Caco-2 (cell line): Measurements from ENCODE around the gene PLPP7. TPM values are rescaled to one million over a fixed set of nuclear protein-coding genes. Genes with fewer than 3 reads are reported as not detected.
"Not testable (repeated sequence)": the region's sequence is repeated elsewhere in the genome, so short reads cannot be mapped to it uniquely, and the experiment has no call there.

Experiments
- BruUV-seq: library from RNA; stranded (reverse); fragments of 400-500 nt; replicated peaks from 2 replicates; lab custom pipeline; 2021; lab: Mats Ljungman, UMichigan
- CTCF ChIA-PET: fragments of 300-600 bp; sonication (Branson Sonifier 250); formaldehyde crosslinking; loops from one replicate; lab custom pipeline; 2022; ENCODE audit warnings: antibody characterized with exemption; lab: Charles Lee
- POLR2A ChIA-PET: fragments of 300-600 bp; sonication (Branson Sonifier 250); formaldehyde crosslinking; loops from one replicate; lab custom pipeline; 2022; ENCODE audit warnings: antibody characterized with exemption; lab: Charles Lee
- DNase-seq, 2 experiments: peaks; one replicate each; pipeline versions ENCODE4 v3.0.0 to v3.0.0-alpha.2; 2020 to 2022
- H3K27me3 ChIP-seq: replicated peaks from 2 replicates; pipeline ENCODE4 v1.6.0; 2011; ENCODE audit warnings: low read length; ENCODE audit not compliant: control insufficient read depth, insufficient read depth
- H3K36me3 ChIP-seq: 2 replicates; pipeline ENCODE4 v1.5.1; 2011; ENCODE audit warnings: low read length; ENCODE audit not compliant: control insufficient read depth, insufficient read depth
- H3K4me1 ChIP-seq: fragments of 250-450 bp; sonication (Bioruptor Pico); 2 replicates; pipeline ENCODE4 v1.5.1; 2020; ENCODE audit warnings: mild to moderate bottlenecking
- H3K4me3 ChIP-seq: 2 replicates; pipeline ENCODE4 v1.5.1; 2011; ENCODE audit warnings: low read depth, mild to moderate bottlenecking, control low read depth, low read length
- H3K9me3 ChIP-seq: fragments of 250-450 bp; sonication (Bioruptor Pico); 2 replicates; pipeline ENCODE4 v1.5.1; 2020; ENCODE audit warnings: mild to moderate bottlenecking, moderate library complexity
- H3K27ac Mint-ChIP-seq: one replicate; pipeline ENCODE4 v1.8.0; 2022; ENCODE audit warnings: mixed read lengths; ENCODE audit not compliant: unreplicated experiment
- H3K27me3 Mint-ChIP-seq: one replicate; pipeline ENCODE4 v1.8.0; 2022; ENCODE audit warnings: mixed read lengths; ENCODE audit not compliant: insufficient read depth, unreplicated experiment
- H3K36me3 Mint-ChIP-seq: one replicate; pipeline ENCODE4 v1.8.0; 2022; ENCODE audit warnings: mild to moderate bottlenecking, mixed read lengths; ENCODE audit not compliant: insufficient read depth, unreplicated experiment
- H3K4me1 Mint-ChIP-seq: one replicate; pipeline ENCODE4 v1.8.0; 2022; ENCODE audit warnings: low read depth, mixed read lengths; ENCODE audit not compliant: unreplicated experiment
- H3K4me3 Mint-ChIP-seq: one replicate; pipeline ENCODE4 v1.8.0; 2022; ENCODE audit warnings: mild to moderate bottlenecking, moderate library complexity, mixed read lengths; ENCODE audit not compliant: unreplicated experiment
- H3K9me3 Mint-ChIP-seq: one replicate; pipeline ENCODE4 v1.8.0; 2022; ENCODE audit warnings: mixed read lengths; ENCODE audit not compliant: unreplicated experiment
- intact Hi-C: fragments of 100-400 bp; cut with micrococcal nuclease; formaldehyde crosslinking; loops from one replicate; pipeline ENCODE4 v1.10.0; 2022; ENCODE audit not compliant: unreplicated experiment
- total RNA-seq: library from RNA; stranded (reverse); gene quantifications from 2 replicates; pipeline ENCODE4 v1.2.3, GENCODE V29; 2022
- TF ChIP-seq, protein P1 (sequence below), 2 experiments: fragments of 200-600 bp in 1 of 2; IDR thresholded peaks; 1 replicate in 1 of 2; 2 replicates in 1 of 2; pipeline versions ENCODE4 v1.5.1 to v1.8.0; 2011 to 2022; ENCODE audit warnings: antibody characterized with exemption in 1 of 2, control low read depth in 1 of 2, inconsistent platforms in 1 of 2, low read depth in 1 of 2, low read length in 1 of 2, mild to moderate bottlenecking in 1 of 2, moderate library complexity in 1 of 2; ENCODE audit not compliant: insufficient read depth in 1 of 2, severe bottlenecking in 1 of 2, unreplicated experiment in 1 of 2

The PLPP7 gene
- total RNA-seq, 1 experiment from 2014 or later = 0.11 TPM

DNA sequence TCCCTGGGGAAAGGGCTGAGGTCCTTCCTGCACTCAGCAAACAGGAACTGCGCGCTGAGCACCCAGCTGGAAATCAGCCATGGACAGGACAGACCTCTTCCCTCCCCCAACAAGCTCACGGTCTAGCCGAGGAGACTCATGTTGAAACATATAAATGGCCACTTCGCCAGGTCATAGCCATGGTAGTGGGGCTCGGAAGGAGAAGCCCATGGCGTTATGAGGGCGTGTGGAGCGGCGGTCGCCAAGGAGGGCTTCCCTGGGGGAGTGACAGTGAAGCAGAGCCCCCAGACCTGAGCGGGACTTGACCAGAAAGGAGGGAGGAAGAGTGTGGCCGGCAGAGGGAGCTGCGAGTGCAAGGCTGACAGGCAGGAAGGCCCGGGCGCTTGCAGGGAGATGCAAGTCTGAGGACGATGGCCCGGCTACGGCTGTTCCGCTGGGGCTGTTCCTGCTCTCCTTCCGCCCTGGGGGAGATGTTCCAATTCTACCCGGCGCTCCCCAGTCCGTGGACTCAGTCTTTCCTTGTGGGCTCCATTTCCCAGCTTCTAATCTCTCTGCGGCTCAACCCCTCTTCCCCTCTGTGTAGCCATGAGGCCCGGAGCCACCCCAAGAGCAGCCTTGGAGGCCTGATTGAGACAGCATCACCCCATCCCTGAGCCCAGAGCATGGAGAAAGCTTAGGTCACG lies 60.5 kb downstream of the PLPP7 start:
- Histone ChIP-seq H3K4me1 (peaks cover 9% of the 10 kb centered on the region), H3K4me3 (no peak overlapping the region), H3K9me3 (no peaks in the 10 kb centered on the region), H3K36me3 (no peaks in the 10 kb centered on the region), H3K27me3 (no peaks in the 10 kb centered on the region)
- H3K27me3 Mint-ChIP-seq = no peaks in the 10 kb centered on the region
- CTCF ChIA-PET = interaction anchor here (0.5 to 1.7 kb wide), 14 partner anchors 10 to 220 kb away, joined by 3 to 9 read pairs (median 4); partner anchors contain the start of gene PRRT1B
- DNase-seq = peak; percentile 86 to 88
- H3K27ac Mint-ChIP-seq = no peak overlapping the region
- POLR2A ChIA-PET = no interaction called here
- no peaks in the 10 kb centered on the region for H3K9me3 Mint-ChIP-seq
- intact Hi-C loops = loop anchor here (10.0 kb wide), 2 partner anchors 55 to 395 kb away; partner anchors contain the start of gene RAPGEF1
- H3K36me3 Mint-ChIP-seq = peaks cover 6% of the 10 kb centered on the region
- H3K4me1 Mint-ChIP-seq = no peaks in the 10 kb centered on the region
- BruUV-seq = no TSS peak
- peak overlapping the region; percentile 60 for H3K4me3 Mint-ChIP-seq
- TF ChIP-seq, protein P1, sequence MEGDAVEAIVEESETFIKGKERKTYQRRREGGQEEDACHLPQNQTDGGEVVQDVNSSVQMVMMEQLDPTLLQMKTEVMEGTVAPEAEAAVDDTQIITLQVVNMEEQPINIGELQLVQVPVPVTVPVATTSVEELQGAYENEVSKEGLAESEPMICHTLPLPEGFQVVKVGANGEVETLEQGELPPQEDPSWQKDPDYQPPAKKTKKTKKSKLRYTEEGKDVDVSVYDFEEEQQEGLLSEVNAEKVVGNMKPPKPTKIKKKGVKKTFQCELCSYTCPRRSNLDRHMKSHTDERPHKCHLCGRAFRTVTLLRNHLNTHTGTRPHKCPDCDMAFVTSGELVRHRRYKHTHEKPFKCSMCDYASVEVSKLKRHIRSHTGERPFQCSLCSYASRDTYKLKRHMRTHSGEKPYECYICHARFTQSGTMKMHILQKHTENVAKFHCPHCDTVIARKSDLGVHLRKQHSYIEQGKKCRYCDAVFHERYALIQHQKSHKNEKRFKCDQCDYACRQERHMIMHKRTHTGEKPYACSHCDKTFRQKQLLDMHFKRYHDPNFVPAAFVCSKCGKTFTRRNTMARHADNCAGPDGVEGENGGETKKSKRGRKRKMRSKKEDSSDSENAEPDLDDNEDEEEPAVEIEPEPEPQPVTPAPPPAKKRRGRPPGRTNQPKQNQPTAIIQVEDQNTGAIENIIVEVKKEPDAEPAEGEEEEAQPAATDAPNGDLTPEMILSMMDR (IDR thresholded peaks at IDR 0.05; ENCODE audit: insufficient read depth in 1 of 2, low read depth in 1 of 2, low read length in 1 of 2, severe bottlenecking in 1 of 2, unreplicated experiment in 1 of 2) = peak; percentile 68 to 86

GRCh38 chr9:131356479-131356878 lies 67.0 kb downstream of the PLPP7 start:
- peak in 1 of 2 experiments; percentile 3 for DNase-seq
- H3K4me3 ChIP-seq, H3K36me3 ChIP-seq, H3K27me3 ChIP-seq, H3K36me3 Mint-ChIP-seq, H3K4me3 Mint-ChIP-seq, H3K9me3 Mint-ChIP-seq, H3K4me1 ChIP-seq, BruUV-seq, H3K4me1 Mint-ChIP-seq, H3K27ac Mint-ChIP-seq, H3K9me3 ChIP-seq, H3K27me3 Mint-ChIP-seq: not testable (repeated sequence)
- ChIA-PET CTCF (interaction anchor here (0.6 kb wide), 1 partner anchor 393 kb away, joined by 3 read pairs; no protein-coding TSS in a partner anchor), POLR2A (interaction anchor here (0.6 kb wide), 1 partner anchor 78 kb away, joined by 7 read pairs; no protein-coding TSS in a partner anchor)
- intact Hi-C loops = loop anchor here (10.0 kb wide), 2 partner anchors 48 to 388 kb away; partner anchors contain the start of gene RAPGEF1

DNA sequence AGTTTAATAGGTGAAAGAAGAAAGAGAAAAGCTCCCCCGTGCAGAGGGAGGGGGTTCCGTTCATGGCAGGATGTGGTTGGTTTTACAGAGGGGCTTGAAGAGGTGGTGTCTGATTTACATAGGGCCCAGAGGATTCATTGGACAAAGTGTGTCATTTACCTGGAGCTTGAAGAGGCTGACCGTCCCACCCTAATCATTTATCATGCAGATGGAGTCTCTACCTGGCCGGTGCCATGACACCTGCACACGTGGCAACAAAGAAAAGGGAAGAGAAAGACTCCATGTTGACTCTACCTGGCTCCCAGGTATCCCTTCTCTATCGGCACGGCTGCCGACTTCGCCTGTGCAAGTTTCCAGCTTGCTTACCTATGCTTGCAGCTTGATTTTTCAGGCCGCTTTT lies 69.0 kb downstream of the PLPP7 start:
- TF ChIP-seq, protein P1 (IDR thresholded peaks at IDR 0.05; ENCODE audit: insufficient read depth in 1 of 2, low read depth in 1 of 2, low read length in 1 of 2, severe bottlenecking in 1 of 2, unreplicated experiment in 1 of 2) = no peak
- BruUV-seq = no TSS peak
- Histone ChIP-seq H3K9me3 (no peaks in the 10 kb centered on the region), H3K4me1 (peaks cover 7% of the 10 kb centered on the region), H3K36me3 (no peaks in the 10 kb centered on the region), H3K4me3 (no peak overlapping the region), H3K27me3 (no peaks in the 10 kb centered on the region)
- no peak for DNase-seq
- peaks cover 9% of the 10 kb centered on the region for H3K4me1 Mint-ChIP-seq
- no peaks in the 10 kb centered on the region for H3K36me3 Mint-ChIP-seq
- POLR2A ChIA-PET = no interaction called here
- H3K4me3 Mint-ChIP-seq = no peak overlapping the region
- no peaks in the 10 kb centered on the region for H3K27me3 Mint-ChIP-seq
- CTCF ChIA-PET = no interaction called here
- H3K27ac Mint-ChIP-seq = no peak overlapping the region
- intact Hi-C loops = loop anchor here (10.0 kb wide), 2 partner anchors 46 to 386 kb away; partner anchors contain the start of gene RAPGEF1
- no peaks in the 10 kb centered on the region for H3K9me3 Mint-ChIP-seq

Other genes starting within 250 kb of the PLPP7 start
- 20.8 and 23.3 TPM in 2 replicates for gene AIF1L, start 193.2 kb upstream of the PLPP7 start, total RNA-seq
- 52.3 and 52.9 TPM in 2 replicates for gene NUP214, start 164.1 kb upstream of the PLPP7 start, total RNA-seq
- gene FAM78A, start 13.2 kb upstream of the PLPP7 start, total RNA-seq = 0.70 and 0.88 TPM in 2 replicates
- 219 and 235 TPM in 2 replicates for gene PRRC2B, start 104.4 kb downstream of the PLPP7 start, total RNA-seq
- 44.2 and 44.7 TPM in 2 replicates for gene POMT1, start 213.2 kb downstream of the PLPP7 start, total RNA-seq
- gene UCK1, start 241.5 kb downstream of the PLPP7 start, total RNA-seq = 24.9 and 25.7 TPM in 2 replicates